HG03103 (cell line): ENCODE measurements around the gene PRR20B.
"Not testable (repeated sequence)": the region's sequence is repeated elsewhere in the genome, so short reads cannot be mapped to it uniquely, and the experiment has no call there.

Experiments used
- ATAC-seq: cut with Tn5 transposase; IDR thresholded peaks from one replicate; pipeline ENCODE4 v1.9.1; 2021; ENCODE audit warnings: low read depth; ENCODE audit not compliant: unreplicated experiment

The PRR20B gene

GRCh38 chr13:57147188-57147587 lies at the start of gene PRR20B:
Gene PRR20B, plus strand, starts transcription at chr13:57147488. Its CDS starts 387 bp downstream, at chr13:57147875.
- not testable (repeated sequence) for ATAC-seq

GRCh38 chr13:57114945-57115344 lies 32.3 kb upstream of the PRR20B start:
- ATAC-seq = no peak

- no peak for ATAC-seq
These were observed 23.6 kb upstream of the PRR20B start for GRCh38 chr13:57123681-57124080.

GRCh38 chr13:57128909-57129308 lies 18.4 kb upstream of the PRR20B start:
- no peak for ATAC-seq

- no peak for ATAC-seq
These were observed 11.2 kb upstream of the PRR20B start for GRCh38 chr13:57136093-57136492.

- no peak for ATAC-seq
These were observed 9.7 kb upstream of the PRR20B start for GRCh38 chr13:57137585-57137984.

- no peak for ATAC-seq
These were observed 8.3 kb upstream of the PRR20B start for GRCh38 chr13:57138988-57139387.

- ATAC-seq = not testable (repeated sequence)
These were observed 7.5 kb upstream of the PRR20B start for GRCh38 chr13:57139781-57140180.

GRCh38 chr13:57140235-57140968 lies 6.9 kb upstream of the PRR20B start, which contains the start of gene PRR20A:
Gene PRR20A, plus strand, starts transcription at chr13:57140918. Its CDS starts 387 bp downstream, at chr13:57141305.
- not testable (repeated sequence) for ATAC-seq

- ATAC-seq = not testable (repeated sequence)
These were observed 818 bp downstream of the PRR20B start for GRCh38 chr13:57148106-57148505.

GRCh38 chr13:57153761-57154160 lies 6.5 kb downstream of the PRR20B start, which contains the start of gene PRR20C:
Gene PRR20C, plus strand, starts transcription at chr13:57154061. Its CDS starts 387 bp downstream, at chr13:57154448.
- not testable (repeated sequence) for ATAC-seq

- ATAC-seq = not testable (repeated sequence)
These were observed 13.0 kb downstream of the PRR20B start, which contains the start of gene PRR20D for GRCh38 chr13:57160332-57160731. Gene PRR20D, plus strand, starts transcription at chr13:57160632. Its CDS starts 387 bp downstream, at chr13:57161019.

- not testable (repeated sequence) for ATAC-seq
These were observed 19.6 kb downstream of the PRR20B start, which contains the start of gene PRR20E for GRCh38 chr13:57166897-57167296. Gene PRR20E, plus strand, starts transcription at chr13:57167197. Its CDS starts 387 bp downstream, at chr13:57167584.

- ATAC-seq = no peak
These were observed 44.4 kb downstream of the PRR20B start for GRCh38 chr13:57191667-57192066.
